H9 (cell line): Measurements from ENCODE around the gene INSL3. TPM values are rescaled to one million over a fixed set of nuclear protein-coding genes. Genes with fewer than 3 reads are reported as not detected.

Experiments used
- DNase-seq: peaks from one replicate; pipeline ENCODE4 v3.0.0-alpha.2; 2017
- H2AFZ ChIP-seq: one replicate; pipeline ENCODE4 v1.6.1; 2013; ENCODE audit warnings: mild to moderate bottlenecking, low read length, control low read depth, moderate library complexity
- H2AK5ac ChIP-seq: 2 replicates; pipeline ENCODE4 v1.6.1; 2013; ENCODE audit warnings: low read length, control low read depth, mixed read lengths; ENCODE audit not compliant: insufficient read length
- H2BK120ac ChIP-seq: one replicate; pipeline ENCODE4 v1.6.1; 2013; ENCODE audit warnings: low read depth, mild to moderate bottlenecking, low read length, control low read depth, inconsistent platforms; ENCODE audit not compliant: poor library complexity, severe bottlenecking
- H2BK12ac ChIP-seq: 2 replicates; pipeline ENCODE4 v1.6.1; 2013; ENCODE audit warnings: low read length, control low read depth, mixed read lengths, low read depth; ENCODE audit not compliant: insufficient read length
- H2BK15ac ChIP-seq: 2 replicates; pipeline ENCODE4 v1.6.1; 2013; ENCODE audit warnings: low read depth, low read length, control low read depth
- H2BK20ac ChIP-seq: one replicate; pipeline ENCODE4 v1.6.1; 2013; ENCODE audit warnings: low read depth, mild to moderate bottlenecking, low read length, control low read depth, inconsistent platforms; ENCODE audit not compliant: poor library complexity, severe bottlenecking
- H2BK5ac ChIP-seq: 2 replicates; pipeline ENCODE4 v1.6.1; 2013; ENCODE audit warnings: low read length, control low read depth, mixed read lengths; ENCODE audit not compliant: insufficient read length
- H3K14ac ChIP-seq: 2 replicates; pipeline ENCODE4 v1.6.1; 2013; ENCODE audit warnings: low read length, control low read depth; ENCODE audit not compliant: insufficient read depth
- H3K18ac ChIP-seq: 2 replicates; pipeline ENCODE4 v1.6.1; 2013; ENCODE audit warnings: low read depth, mild to moderate bottlenecking, mixed read lengths, low read length, control low read depth; ENCODE audit not compliant: insufficient read length
- H3K23ac ChIP-seq: 2 replicates; pipeline ENCODE4 v1.6.1; 2013; ENCODE audit warnings: low read length, control low read depth, mixed read lengths, low read depth; ENCODE audit not compliant: insufficient read length
- H3K23me2 ChIP-seq: 2 replicates; pipeline ENCODE4 v1.6.1; 2013; ENCODE audit warnings: low read depth, mild to moderate bottlenecking, mixed read lengths, low read length, control low read depth; ENCODE audit not compliant: insufficient read length, poor library complexity, severe bottlenecking
- H3K27ac ChIP-seq: 2 replicates; pipeline ENCODE4 v1.5.1; 2013; ENCODE audit warnings: low read length, control low read depth, mixed read lengths, low read depth; ENCODE audit not compliant: insufficient read length
- H3K27me3 ChIP-seq: 2 replicates; pipeline ENCODE4 v1.6.1; 2013; ENCODE audit warnings: low read length, control low read depth, inconsistent platforms; ENCODE audit not compliant: insufficient read depth
- H3K4ac ChIP-seq: 2 replicates; pipeline ENCODE4 v1.6.1; 2013; ENCODE audit warnings: low read depth, mild to moderate bottlenecking, control low read depth, inconsistent platforms, low read length, moderate library complexity
- H3K4me1 ChIP-seq: 2 replicates; pipeline ENCODE4 v1.6.1; 2013; ENCODE audit warnings: low read length, control low read depth, inconsistent platforms; ENCODE audit not compliant: insufficient read depth
- H3K4me2 ChIP-seq: 2 replicates; pipeline ENCODE4 v1.6.1; 2013; ENCODE audit warnings: low read length, control low read depth, mixed read lengths; ENCODE audit not compliant: insufficient read length, insufficient read depth
- H3K56ac ChIP-seq: 2 replicates; pipeline ENCODE4 v1.6.1; 2013; ENCODE audit warnings: low read depth, mild to moderate bottlenecking, mixed read lengths, low read length, control low read depth; ENCODE audit not compliant: insufficient read length
- H3K79me1 ChIP-seq: 2 replicates; pipeline ENCODE4 v1.6.1; 2013; ENCODE audit warnings: low read depth, mild to moderate bottlenecking, moderate library complexity, low read length, control low read depth, inconsistent platforms; ENCODE audit not compliant: insufficient read depth, poor library complexity, severe bottlenecking
- H3K79me2 ChIP-seq: 2 replicates; pipeline ENCODE4 v1.6.1; 2013; ENCODE audit warnings: low read length, control low read depth, inconsistent platforms; ENCODE audit not compliant: insufficient read depth
- H3K9ac ChIP-seq: 2 replicates; pipeline ENCODE4 v1.6.1; 2013; ENCODE audit warnings: low read length, control low read depth, mixed read lengths; ENCODE audit not compliant: insufficient read length; ENCODE audit errors: extremely low read depth
- H3K9me3 ChIP-seq: one replicate; pipeline ENCODE4 v1.6.1; 2013; ENCODE audit warnings: low read depth, low read length, inconsistent platforms; ENCODE audit not compliant: control insufficient read depth
- H3T11ph ChIP-seq: one replicate; pipeline ENCODE4 v1.6.1; 2013; ENCODE audit warnings: mild to moderate bottlenecking, low read length, control low read depth, inconsistent platforms
- H4K20me1 ChIP-seq: one replicate; pipeline ENCODE4 v1.6.1; 2013; ENCODE audit not compliant: control insufficient read depth, insufficient read length, insufficient read depth
- H4K5ac ChIP-seq: 2 replicates; pipeline ENCODE4 v1.6.1; 2013; ENCODE audit warnings: low read depth, mild to moderate bottlenecking, mixed read lengths, low read length, control low read depth; ENCODE audit not compliant: insufficient read length
- H4K8ac ChIP-seq: replicated peaks from 2 replicates; pipeline ENCODE4 v1.6.1; 2013; ENCODE audit warnings: low read length, control low read depth, mixed read lengths, low read depth; ENCODE audit not compliant: insufficient read length
- H4K91ac ChIP-seq: 2 replicates; pipeline ENCODE4 v1.6.1; 2013; ENCODE audit warnings: low read depth, mild to moderate bottlenecking, moderate library complexity, mixed read lengths, low read length, control low read depth; ENCODE audit not compliant: insufficient read length
- H3K27ac Mint-ChIP-seq, 3 experiments: 2 replicates in 2 of 3; 3 replicates in 1 of 3; pipeline ENCODE4 v1.8.0; 2020 to 2021; ENCODE audit warnings: mixed read lengths in 3 of 3, mild to moderate bottlenecking in 1 of 3, moderate library complexity in 1 of 3
- H3K27me3 Mint-ChIP-seq: 2 replicates; pipeline ENCODE4 v1.8.0; 2021; ENCODE audit warnings: low read depth, mild to moderate bottlenecking, moderate library complexity, mixed read lengths
- H3K36me3 Mint-ChIP-seq, 3 experiments: 2 replicates in 2 of 3; 3 replicates in 1 of 3; pipeline ENCODE4 v1.8.0; 2020 to 2021; ENCODE audit warnings: low read depth in 3 of 3, mixed read lengths in 3 of 3; ENCODE audit not compliant: insufficient read depth in 1 of 3
- H3K4me1 Mint-ChIP-seq, 2 experiments: 2 replicates each; pipeline ENCODE4 v1.8.0; 2020; ENCODE audit warnings: mixed read lengths in 2 of 2
- H3K4me3 Mint-ChIP-seq, 2 experiments: 2 replicates in 1 of 2; 3 replicates in 1 of 2; pipeline ENCODE4 v1.8.0; 2020 to 2021; ENCODE audit warnings: mild to moderate bottlenecking in 2 of 2, mixed read lengths in 2 of 2, moderate library complexity in 1 of 2
- H3K9me3 Mint-ChIP-seq, 2 experiments: 2 replicates in 1 of 2; 3 replicates in 1 of 2; pipeline ENCODE4 v1.8.0; 2020; ENCODE audit warnings: mild to moderate bottlenecking in 2 of 2, mixed read lengths in 2 of 2, moderate library complexity in 1 of 2
- CTCF ChIP-seq: fragments of 200-600 bp; sonication (generic); conservative IDR thresholded peaks from 3 replicates; pipeline ENCODE4 v1.8.0; 2021; ENCODE audit warnings: antibody characterized with exemption, mild to moderate bottlenecking
- WGBS: extraction: QIAGEN DNeasy Blood & Tissue Kit; methylation state at CpG from one replicate; pipeline ENCODE4 v1.1.7; 2013; ENCODE audit warnings: missing lambda C conversion rate, low lambda C conversion rate, mixed read lengths; ENCODE audit not compliant: insufficient read length; ENCODE audit errors: extremely low coverage; 5-methylcytosine and 5-hydroxymethylcytosine counted together
- total RNA-seq: library from RNA; stranded (reverse); gene quantifications from 2 replicates; pipeline ENCODE4 v1.2.1, GENCODE V29; 2021

INSL3 gene
- total RNA-seq, 1 experiment from 2014 or later, result 0.63 TPM

GRCh38 chr19:17794731-17795494, 26.4 kb downstream of the INSL3 start, which contains the start of gene B3GNT3:
Gene B3GNT3 (plus strand): TSS chr19:17795138. CDS start chr19:17807808, 12,670 bp downstream.
- Histone ChIP-seq H3K27ac (no peak within 1 kb of the TSS), H3T11ph (no peak within 1 kb of the TSS), H2AK5ac (no peak within 1 kb of the TSS), H2BK20ac (no peak within 1 kb of the TSS), H3K9me3 (no peaks in the 10 kb centered on the region), H2BK12ac (no peak within 1 kb of the TSS), H3K56ac (no peak within 1 kb of the TSS), H3K23me2 (peaks cover 12% of the 10 kb centered on the region), H4K5ac (no peak within 1 kb of the TSS), H4K91ac (no peak within 1 kb of the TSS), H3K23ac (no peak within 1 kb of the TSS), H3K4me1 (no peaks in the 10 kb centered on the region), H2BK5ac (no peak within 1 kb of the TSS), H3K4me2 (peak within 1 kb of the TSS; percentile 53), H3K79me1 (no peaks in the 10 kb centered on the region), H2AFZ (no peak within 1 kb of the TSS), H4K20me1 (no peaks in the 10 kb centered on the region), H2BK15ac (no peak within 1 kb of the TSS), H3K14ac (peak within 1 kb of the TSS; percentile 57), H3K27me3 (no peaks in the 10 kb centered on the region; the same call in 1 of the 2 replicates), H3K9ac (no peak within 1 kb of the TSS), H3K18ac (peak within 1 kb of the TSS; percentile 72), H2BK120ac (no peak within 1 kb of the TSS), H4K8ac (no peak within 1 kb of the TSS), H3K79me2 (no peaks in the 10 kb centered on the region), H3K4ac (no peak within 1 kb of the TSS)
- peak; percentile 82 for DNase-seq
- H3K4me3 Mint-ChIP-seq, result peak within 1 kb of the TSS; percentile 67 to 84
- no CpG with 5 or more reads among the region's 50 CpGs for WGBS
- H3K27ac Mint-ChIP-seq, result peak within 1 kb of the TSS in 1 of 3 experiments; percentile 44; a peak in 1 of 7 replicates
- no peak; the same call in 2 of the 3 replicates for TF ChIP-seq CTCF
- no peaks in the 10 kb centered on the region for H3K9me3 Mint-ChIP-seq
- H3K4me1 Mint-ChIP-seq, result peaks cover 2 to 14% of the 10 kb centered on the region in 2 experiments; a peak in 3 of 4 replicates
- no peaks in the 10 kb centered on the region for H3K36me3 Mint-ChIP-seq
- peaks cover 31% of the 10 kb centered on the region for H3K27me3 Mint-ChIP-seq
